K562 (cell line): ENCODE measurements around the gene REC8. TPM values are rescaled to one million over a fixed set of nuclear protein-coding genes. Genes with fewer than 3 reads are reported as not detected.

ENCODE experiments used
- ASH1L ChIP-seq: fragments of 450-650 bp; IDR thresholded peaks from 2 replicates; pipeline ENCODE4 v1.6.1; 2018; ENCODE audit warnings: borderline replicate concordance, mild to moderate bottlenecking, low read depth; ENCODE audit not compliant: partially characterized antibody
- BCL6 ChIP-seq: fragments of 250-450 bp; sonication (Bioruptor Pico); IDR thresholded peaks from 2 replicates; pipeline ENCODE4 v1.4.0; 2020
- E2F3 ChIP-seq: fragments of 250-450 bp; sonication (Bioruptor Pico); IDR thresholded peaks from 2 replicates; pipeline ENCODE4 v1.4.0; 2020; ENCODE audit warnings: mild to moderate bottlenecking
- HDAC1 ChIP-seq, 2 experiments: fragments of 450-650 bp; IDR thresholded peaks; 2 replicates each; pipeline ENCODE4 v1.6.1; 2016 to 2017; ENCODE audit warnings: inconsistent platforms in 1 of 2, mild to moderate bottlenecking in 1 of 2, moderate library complexity in 1 of 2
- HEY1 ChIP-seq: fragments of 250-450 bp; sonication (Bioruptor Pico); IDR thresholded peaks from 2 replicates; pipeline ENCODE4 v1.5.0; 2020; ENCODE audit warnings: mild to moderate bottlenecking, moderate library complexity, borderline replicate concordance
- MBD2 ChIP-seq: sonication (generic); IDR thresholded peaks from 2 replicates; pipeline ENCODE4 v1.6.1; 2016; ENCODE audit warnings: low read depth, borderline replicate concordance
- MNT ChIP-seq, 2 experiments: fragments of 450-650 bp; conservative IDR thresholded peaks; 2 replicates each; pipeline ENCODE4 v1.6.1; 2017; ENCODE audit warnings: mild to moderate bottlenecking in 2 of 2, moderate library complexity in 2 of 2
- PATZ1 ChIP-seq: fragments of 250-450 bp; sonication (Bioruptor Pico); IDR thresholded peaks from 2 replicates; pipeline ENCODE4 v1.5.0; 2020; ENCODE audit warnings: mild to moderate bottlenecking, borderline replicate concordance
- RREB1 ChIP-seq: fragments of 250-450 bp; sonication (Bioruptor Pico); IDR thresholded peaks from 2 replicates; pipeline ENCODE4 v1.4.0; 2020
- ZBTB26 ChIP-seq: fragments of 450-650 bp; formaldehyde crosslinking; IDR thresholded peaks from 2 replicates; pipeline ENCODE4 v1.4.0; 2022; ENCODE audit warnings: missing genetic modification characterization
- ZBTB5 ChIP-seq: fragments of 450-650 bp; IDR thresholded peaks from 2 replicates; pipeline ENCODE4 v1.6.1; 2017; ENCODE audit warnings: antibody characterized with exemption
- ZC3H8 ChIP-seq: fragments of 450-650 bp; IDR thresholded peaks from 2 replicates; pipeline ENCODE4 v1.6.1; 2017
- ZNF668 ChIP-seq: fragments of 250-450 bp; sonication (Bioruptor Pico); IDR thresholded peaks from 2 replicates; pipeline ENCODE4 v1.8.0; 2022; ENCODE audit warnings: mild to moderate bottlenecking, inconsistent platforms
- polyA plus RNA-seq, 8 experiments: library from polyadenylated mRNA; depleted of rRNA in 4 of 8; stranded (reverse) in 5 of 8; unstranded in 3 of 8; fragments of >200 nt; fragmentation: Nextera tagmentation in 2 of 8; fragmentation: Illumina TruSeq in 1 of 8; extraction: Ambion mirVana in 2 of 8; extraction: Trizol in 1 of 8; gene quantifications; 2 replicates each; pipeline versions ENCODE4 v1.2.1 to v1.2.3, GENCODE V29; 2011 to 2014; ENCODE audit warnings: inconsistent platforms in 1 of 8, missing spikeins in 1 of 8
- total RNA-seq, 7 experiments: library from RNA; depleted of rRNA in 6 of 7; stranded (reverse); fragments of >200 nt in 6 of 7; fragmentation: Illumina TruSeq in 2 of 7; extraction: Trizol in 2 of 7; gene quantifications; 2 replicates each; pipeline versions ENCODE4 v1.2.1 to v1.2.3, GENCODE V29; 2011 to 2021; ENCODE audit warnings: low replicate concordance in 1 of 7

Gene REC8
- total and polyA plus RNA-seq, 9 of the 15 experiments (the other 6 are each of a cell fraction or from before 2014, with no cell fraction given), result 0.11 to 2.5 (median 0.85) TPM

GRCh38 chr14:24212924-24213865 lies 41.3 kb downstream of the REC8 start, which contains the start of gene CHMP4A (continued):
- TF ChIP-seq MBD2 (peak; percentile 87), E2F3 (CRISPR knock-in tag) (no peak; the same call in 1 of the 2 replicates), HEY1 (CRISPR knock-in tag) (no peak), RREB1 (CRISPR knock-in tag) (no peak), ZNF668 (CRISPR knock-in tag) (no peak), HDAC1 (IDR thresholded peaks at IDR 0.05) (peak in 1 of 2 experiments; percentile 88; a peak in 2 of 4 replicates), ZC3H8 (no peak), ZBTB26 (CRISPR knock-in tag) (no peak; the same call in 1 of the 2 replicates), BCL6 (CRISPR knock-in tag) (no peak), MNT (conservative IDR thresholded peaks at IDR 0.05) (peak; percentile 79 to 90), PATZ1 (CRISPR knock-in tag) (no peak), ZBTB5 (no peak), ASH1L (no peak)
